Upper lobe of left lung (tissue), 6 donors: ENCODE data around the gene PITPNM1. TPM values are rescaled to one million over a fixed set of nuclear protein-coding genes. Genes with fewer than 3 reads are reported as not detected.

ENCODE experiments used
- ATAC-seq, 2 donors: fragments of 200-7000 bp; cut with Tn5 transposase; one replicate each; pipeline ENCODE4 v1.9.1; 2022; ENCODE audit warnings: mild to moderate bottlenecking in 2 of 2, moderate library complexity in 2 of 2; ENCODE audit not compliant: low FRiP score in 2 of 2
- DNase-seq, 2 donors: peaks; one replicate each; pipeline ENCODE4 v3.0.0-alpha.2; 2019 to 2020
- H3K27ac ChIP-seq, 4 donors: fragments of 200-600 bp; sonication (generic); one replicate each; pipeline ENCODE4 v1.5.1; 2016 to 2019
- H3K27me3 ChIP-seq, 4 donors: fragments of 200-600 bp; sonication (generic); one replicate each; pipeline ENCODE4 v1.5.1; 2017 to 2019
- H3K36me3 ChIP-seq, 4 donors: fragments of 200-600 bp; sonication (generic); one replicate each; pipeline ENCODE4 v1.5.1; 2016 to 2019
- H3K4me1 ChIP-seq, 4 donors: fragments of 200-600 bp; sonication (generic); one replicate each; pipeline ENCODE4 v1.5.1; 2018 to 2019
- H3K4me3 ChIP-seq, 4 donors: fragments of 200-600 bp; sonication (generic); one replicate each; pipeline ENCODE4 v1.5.1; 2017 to 2019; ENCODE audit warnings: mild to moderate bottlenecking in 2 of 4, moderate library complexity in 1 of 4
- H3K9me3 ChIP-seq, 4 donors: fragments of 200-600 bp; sonication (generic); one replicate each; pipeline ENCODE4 v1.5.1; 2018 to 2019
- EP300 ChIP-seq, 4 donors: sonication (generic); formaldehyde crosslinking; IDR thresholded peaks; one replicate each; pipeline ENCODE4 v1.5.1; 2017; ENCODE audit warnings: antibody characterized with exemption in 4 of 4, control low read depth in 2 of 4
- POLR2A ChIP-seq, 4 donors: fragments of 450-650 bp; IDR thresholded peaks; one replicate each; pipeline ENCODE4 v1.5.1; 2016 to 2017; ENCODE audit warnings: antibody characterized with exemption in 4 of 4, mild to moderate bottlenecking in 2 of 4
- POLR2AphosphoS5 ChIP-seq, 2 donors: sonication (generic); formaldehyde crosslinking; IDR thresholded peaks; one replicate each; pipeline ENCODE4 v1.5.1; 2017; ENCODE audit warnings: antibody characterized with exemption in 2 of 2
- WGBS, 2 donors: methylation state at CpG; one replicate each; pipeline ENCODE4 v1.1.5; 2017 to 2018; 5-methylcytosine and 5-hydroxymethylcytosine counted together
- total RNA-seq, 6 donors: library from RNA; depleted of rRNA in 4 of 6; stranded (reverse); fragments of >200 nt in 4 of 6; gene quantifications; one replicate each; pipeline versions ENCODE4 v1.1.0 to v1.2.1, GENCODE V29; 2016 to 2021
- TF ChIP-seq, protein P1 (sequence below), 6 experiments: fragments of 450-650 bp in 4 of 6; fragments of 200-600 bp in 2 of 6; sonication (generic) in 2 of 6; IDR thresholded peaks; one replicate each; pipeline ENCODE4 v1.5.1; 2016 to 2019; ENCODE audit warnings: antibody characterized with exemption in 6 of 6
- donor health status: DM: no; HTN: no; CAD: no; lungs with moderate emphysema.
- donor health status: DM: no; HTN: yes; CAD: no; lungs with severe emphysema.

Gene PITPNM1
- total RNA-seq, 6 donors from 2014 or later: 32.0 to 90.1 (median 40.7) TPM

GRCh38 chr11:67451658-67451976, 53.5 kb downstream of the PITPNM1 start:
- H3K9me3 ChIP-seq: no peaks in the 10 kb centered on the region
- no peak for TF ChIP-seq EP300 (IDR thresholded peaks at IDR 0.05)
- TF ChIP-seq, protein P1, sequence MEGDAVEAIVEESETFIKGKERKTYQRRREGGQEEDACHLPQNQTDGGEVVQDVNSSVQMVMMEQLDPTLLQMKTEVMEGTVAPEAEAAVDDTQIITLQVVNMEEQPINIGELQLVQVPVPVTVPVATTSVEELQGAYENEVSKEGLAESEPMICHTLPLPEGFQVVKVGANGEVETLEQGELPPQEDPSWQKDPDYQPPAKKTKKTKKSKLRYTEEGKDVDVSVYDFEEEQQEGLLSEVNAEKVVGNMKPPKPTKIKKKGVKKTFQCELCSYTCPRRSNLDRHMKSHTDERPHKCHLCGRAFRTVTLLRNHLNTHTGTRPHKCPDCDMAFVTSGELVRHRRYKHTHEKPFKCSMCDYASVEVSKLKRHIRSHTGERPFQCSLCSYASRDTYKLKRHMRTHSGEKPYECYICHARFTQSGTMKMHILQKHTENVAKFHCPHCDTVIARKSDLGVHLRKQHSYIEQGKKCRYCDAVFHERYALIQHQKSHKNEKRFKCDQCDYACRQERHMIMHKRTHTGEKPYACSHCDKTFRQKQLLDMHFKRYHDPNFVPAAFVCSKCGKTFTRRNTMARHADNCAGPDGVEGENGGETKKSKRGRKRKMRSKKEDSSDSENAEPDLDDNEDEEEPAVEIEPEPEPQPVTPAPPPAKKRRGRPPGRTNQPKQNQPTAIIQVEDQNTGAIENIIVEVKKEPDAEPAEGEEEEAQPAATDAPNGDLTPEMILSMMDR (IDR thresholded peaks at IDR 0.05): no peak
- TF ChIP-seq POLR2A (IDR thresholded peaks at IDR 0.05): no peak
- TF ChIP-seq POLR2AphosphoS5 (IDR thresholded peaks at IDR 0.05): no peak
- no peaks in the 10 kb centered on the region for H3K27me3 ChIP-seq
- no peaks in the 10 kb centered on the region for H3K36me3 ChIP-seq
- 88 to 94% methylated on average over 13 to 14 of the region's 14 CpGs for whole genome bisulfite sequencing, 2 donors
- DNase-seq (peak in 1 of 2 donors; percentile 67), ATAC-seq (no peak)
- peaks cover 0 to 7% (median 5%) of the 10 kb centered on the region in 4 donors for H3K4me1 ChIP-seq
- H3K27ac ChIP-seq: peak overlapping the region in 3 of 4 donors; percentile 64 to 79 (median 74)
- H3K4me3 ChIP-seq: no peak overlapping the region

- no peak overlapping the region for H3K4me3 ChIP-seq
- TF ChIP-seq POLR2A (IDR thresholded peaks at IDR 0.05) (no peak), EP300 (IDR thresholded peaks at IDR 0.05) (no peak), POLR2AphosphoS5 (IDR thresholded peaks at IDR 0.05) (no peak)
- TF ChIP-seq, protein P1 (IDR thresholded peaks at IDR 0.05): no peak
- DNase-seq: peak in 1 of 2 donors; percentile 76
- H3K27ac ChIP-seq: peak overlapping the region in 3 of 4 donors; percentile 64 to 79 (median 74)
- no peaks in the 10 kb centered on the region for H3K9me3 ChIP-seq
- ATAC-seq: no peak
- H3K36me3 ChIP-seq: no peaks in the 10 kb centered on the region
- WGBS, 2 donors: 90 to 94% methylated on average over 15 to 19 of the region's 25 CpGs
- no peaks in the 10 kb centered on the region for H3K27me3 ChIP-seq
- peaks cover 0 to 7% (median 5%) of the 10 kb centered on the region in 4 donors for H3K4me1 ChIP-seq
These were observed 54.1 kb downstream of the PITPNM1 start for GRCh38 chr11:67450796-67451657.

- ATAC-seq: peak in 1 of 2 donors; percentile 39
- H3K4me3 ChIP-seq: no peak overlapping the region
These were observed 55.9 kb downstream of the PITPNM1 start for GRCh38 chr11:67449116-67449844.

DNA sequence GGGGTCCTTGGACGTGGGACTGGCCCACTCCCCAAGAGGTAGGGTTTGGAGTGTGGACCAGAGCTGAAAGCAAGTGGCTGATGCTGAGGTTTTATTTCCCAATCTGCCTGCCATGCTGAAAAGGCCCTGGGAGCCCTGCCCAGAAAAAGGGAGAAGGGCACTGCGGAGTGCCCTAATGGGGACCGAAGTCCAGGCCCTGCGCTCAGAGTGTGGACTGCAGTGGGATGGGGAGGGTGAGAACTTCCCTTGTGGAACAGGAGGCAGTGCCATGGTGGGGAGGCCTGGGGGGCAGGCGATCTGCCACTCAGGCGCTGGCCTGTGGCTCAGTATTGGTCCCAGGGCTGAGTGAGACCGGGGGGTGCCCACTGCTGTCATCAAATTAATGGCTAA, 56.9 kb downstream of the PITPNM1 start:
- no peaks in the 10 kb centered on the region for H3K36me3 ChIP-seq
- DNase-seq (peak in 1 of 2 donors; percentile 33), ATAC-seq (no peak)
- 91 to 95% methylated on average over 5 to 7 of the region's 7 CpGs for whole genome bisulfite sequencing, 2 donors
- no peaks in the 10 kb centered on the region for H3K9me3 ChIP-seq
- TF ChIP-seq POLR2AphosphoS5 (IDR thresholded peaks at IDR 0.05) (no peak), POLR2A (IDR thresholded peaks at IDR 0.05) (no peak), EP300 (IDR thresholded peaks at IDR 0.05) (no peak)
- TF ChIP-seq, protein P1 (IDR thresholded peaks at IDR 0.05): no peak
- no peak overlapping the region for H3K4me3 ChIP-seq
- H3K27me3 ChIP-seq: no peaks in the 10 kb centered on the region
- H3K4me1 ChIP-seq: peaks cover 5 to 16% (median 10%) of the 10 kb centered on the region in 4 donors
- no peak overlapping the region for H3K27ac ChIP-seq

More at GRCh38 chr11:67449116-67449844, 55.9 kb downstream of the PITPNM1 start:
- no peaks in the 10 kb centered on the region for H3K27me3 ChIP-seq
- no peaks in the 10 kb centered on the region for H3K9me3 ChIP-seq
- peaks cover 4 to 13% (median 8%) of the 10 kb centered on the region in 4 donors for H3K4me1 ChIP-seq
- H3K36me3 ChIP-seq: no peaks in the 10 kb centered on the region
- H3K27ac ChIP-seq: no peak overlapping the region
- DNase-seq: no peak
- 66 to 76% methylated on average over 9 of the region's 9 CpGs for WGBS, 2 donors
- TF ChIP-seq POLR2A (IDR thresholded peaks at IDR 0.05) (no peak), POLR2AphosphoS5 (IDR thresholded peaks at IDR 0.05) (no peak), EP300 (IDR thresholded peaks at IDR 0.05) (no peak)
- TF ChIP-seq, protein P1 (IDR thresholded peaks at IDR 0.05): no peak
